ENCODE results near the gene PUSL1.

PUSL1 gene

GRCh38 chr1:1280782-1281481 lies 27.5 kb upstream of the PUSL1 start:
- no peak for DNase-seq (ENCODE audit: low spot score)

DNA sequence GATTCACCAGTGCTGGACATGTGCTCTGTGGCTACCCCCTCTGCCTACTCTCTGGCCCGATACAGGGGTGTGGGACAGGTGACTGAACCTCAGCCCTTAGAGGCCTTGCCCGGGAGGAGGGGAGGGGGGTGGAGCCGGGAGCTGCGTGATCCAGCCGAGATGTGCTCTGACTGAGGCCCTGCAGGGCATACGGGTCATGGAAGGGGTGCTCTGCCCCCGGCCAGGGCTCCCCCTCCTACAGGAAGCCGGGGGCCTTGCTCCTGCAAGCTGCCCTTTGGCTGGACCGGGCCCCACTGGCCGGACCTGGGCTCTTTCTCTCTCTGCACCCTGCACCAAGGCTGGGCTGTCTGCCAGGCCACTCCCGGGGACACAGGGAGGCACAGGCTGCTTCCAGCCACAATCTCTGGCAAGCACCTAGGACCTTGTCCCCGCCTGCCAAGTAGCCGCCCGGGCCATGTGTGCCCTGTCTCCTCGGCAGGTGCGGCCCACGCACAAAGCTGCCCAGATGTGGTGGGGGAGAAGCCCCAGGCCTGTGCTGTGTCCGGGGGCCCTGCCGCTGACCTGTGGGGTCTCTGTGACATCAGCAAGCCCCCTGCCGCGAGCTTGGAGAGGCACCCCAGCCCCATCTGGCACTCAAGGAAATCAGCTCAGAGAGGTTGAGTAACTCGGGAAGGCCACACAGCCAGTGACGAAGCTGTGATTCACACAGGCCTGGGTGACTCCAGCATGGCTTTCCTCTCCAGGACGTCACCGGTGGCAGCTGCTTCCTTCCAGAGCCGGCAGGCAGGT lies 26.7 kb upstream of the PUSL1 start:
- DNase-seq (ENCODE audit: low spot score) = no peak

DNA sequence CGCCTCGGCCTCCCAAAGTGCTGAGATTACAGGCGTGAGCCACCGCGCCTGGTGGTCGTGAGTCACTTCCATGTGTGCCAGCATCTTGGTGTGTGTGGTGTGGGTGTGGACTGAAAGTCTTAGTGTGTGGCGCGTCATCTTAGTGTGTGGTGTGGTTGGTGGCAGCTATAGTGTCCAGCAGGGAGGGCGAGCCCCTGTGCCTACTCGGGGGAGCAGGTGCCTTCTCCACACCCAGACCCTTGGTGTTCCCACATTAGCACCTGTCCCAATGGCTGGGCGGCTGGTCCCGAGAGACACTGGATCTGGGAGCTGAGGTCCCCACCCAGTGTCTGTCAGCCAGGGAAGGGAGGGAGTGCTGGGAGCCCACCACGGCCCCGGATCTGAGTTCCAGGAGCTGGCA lies 25.4 kb upstream of the PUSL1 start:
- peak; percentile 36 for DNase-seq (ENCODE audit: low spot score)

DNA sequence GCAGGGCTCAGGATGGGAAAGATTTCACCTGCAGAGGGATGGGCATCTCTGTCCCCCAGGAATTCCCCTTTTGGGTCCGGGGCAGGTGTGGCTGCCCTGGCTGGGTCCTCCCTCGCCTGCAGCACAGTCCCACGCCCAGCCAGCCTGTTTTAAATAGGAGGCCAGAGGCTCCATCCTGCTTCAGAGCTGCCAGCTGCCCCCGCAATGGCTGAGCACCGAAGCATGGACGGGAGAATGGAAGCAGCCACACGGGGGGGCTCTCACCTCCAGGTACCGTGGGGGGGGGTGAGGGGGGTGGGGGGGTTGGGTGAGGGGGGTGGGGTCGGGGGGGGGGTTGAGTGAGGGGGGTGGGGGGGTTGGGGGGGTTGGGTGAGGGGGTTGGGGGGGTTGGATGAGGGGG lies 24.6 kb upstream of the PUSL1 start:
- DNase-seq (ENCODE audit: low spot score) = peak; percentile 43

GRCh38 chr1:1284221-1285101 lies 23.9 kb upstream of the PUSL1 start:
- DNase-seq (ENCODE audit: low spot score) = no peak

- DNase-seq (ENCODE audit: low spot score) = no peak
These were observed 23.3 kb upstream of the PUSL1 start for GRCh38 chr1:1285102-1285571.

GRCh38 chr1:1285611-1286311 lies 22.6 kb upstream of the PUSL1 start:
- DNase-seq (ENCODE audit: low spot score) = no peak

- DNase-seq (ENCODE audit: low spot score) = no peak
These were observed 21.8 kb upstream of the PUSL1 start for GRCh38 chr1:1286313-1287261.

GRCh38 chr1:1287288-1288110 lies 20.9 kb upstream of the PUSL1 start:
- DNase-seq (ENCODE audit: low spot score) = no peak

GRCh38 chr1:1290238-1290731 lies 18.1 kb upstream of the PUSL1 start:
- DNase-seq (ENCODE audit: low spot score) = peak; percentile 73

- peak; percentile 66 for DNase-seq (ENCODE audit: low spot score)
These were observed 17.3 kb upstream of the PUSL1 start for GRCh38 chr1:1291023-1291528.

- peak; percentile 92 for DNase-seq (ENCODE audit: low spot score)
These were observed 16.6 kb upstream of the PUSL1 start for GRCh38 chr1:1291548-1292441.

- DNase-seq (ENCODE audit: low spot score) = no peak
These were observed 16.0 kb upstream of the PUSL1 start for GRCh38 chr1:1292442-1292779.

GRCh38 chr1:1292851-1293250 lies 15.5 kb upstream of the PUSL1 start:
- no peak for DNase-seq (ENCODE audit: low spot score)

GRCh38 chr1:1293263-1294249 lies 14.8 kb upstream of the PUSL1 start:
- no peak for DNase-seq (ENCODE audit: low spot score)

- no peak for DNase-seq (ENCODE audit: low spot score)
These were observed 14.0 kb upstream of the PUSL1 start for GRCh38 chr1:1294250-1294890.
